GM04504 (cell line): ENCODE data around the gene CALML4.
"Not testable (repeated sequence)": the region's sequence is repeated elsewhere in the genome, so short reads cannot be mapped to it uniquely, and the experiment has no call there.

ENCODE experiments used
- DNase-seq: peaks from one replicate; pipeline ENCODE4 v3.0.0-alpha.2; 2012; ENCODE audit warnings: low read depth

Gene CALML4

DNA sequence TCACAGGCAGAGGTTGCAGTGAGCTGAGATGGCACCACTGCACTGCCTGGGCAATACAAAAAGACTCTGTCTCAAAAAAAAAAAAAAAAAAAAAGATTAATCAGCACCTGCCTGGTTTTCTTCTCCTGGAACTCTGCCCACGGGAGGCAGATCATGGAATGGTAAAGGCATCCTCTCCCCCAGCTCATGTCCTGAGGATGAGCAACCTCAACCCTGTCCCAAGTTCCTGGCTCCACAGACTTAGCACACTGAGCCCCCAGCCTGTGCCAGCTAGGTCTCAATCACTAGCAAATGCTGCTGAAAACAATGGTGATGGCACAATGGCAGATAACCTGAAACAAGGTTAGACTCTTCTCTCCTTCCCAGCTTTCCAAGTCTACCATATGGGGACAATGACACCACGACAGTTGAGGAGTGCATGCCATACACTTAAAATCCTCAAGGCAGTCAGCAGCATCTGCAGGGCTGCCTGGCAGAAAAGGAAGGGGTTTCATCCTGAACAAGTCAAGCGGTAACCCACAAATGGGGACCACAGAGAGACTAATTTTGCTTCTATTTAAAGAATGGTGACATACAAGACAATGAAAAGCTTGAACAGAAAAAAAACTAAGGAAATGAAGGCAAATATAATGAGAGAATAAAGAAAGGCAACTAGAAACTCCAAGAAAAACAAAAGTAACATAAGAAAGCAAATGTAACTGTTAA lies 19.6 kb upstream of the CALML4 start:
- no peak for DNase-seq

DNA sequence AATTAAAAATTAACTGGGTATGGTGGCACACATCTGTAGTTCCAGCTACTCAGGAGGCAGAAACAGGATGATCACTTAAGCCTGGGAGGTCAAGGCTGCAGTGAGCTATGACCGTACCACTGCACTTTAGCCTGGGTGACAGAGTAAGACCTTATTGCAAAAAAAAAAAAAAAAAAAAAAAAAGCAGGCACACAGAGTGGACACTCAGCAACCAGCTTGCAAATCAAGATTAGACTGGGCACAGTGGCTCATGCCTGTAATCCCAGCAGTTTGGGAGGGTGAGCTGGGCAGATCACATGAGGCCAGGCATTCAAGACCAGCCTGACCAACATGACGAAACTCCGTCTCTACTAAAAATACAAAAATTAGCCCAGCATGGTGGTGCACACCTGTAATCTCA lies 19.0 kb upstream of the CALML4 start:
- DNase-seq: no peak

DNA sequence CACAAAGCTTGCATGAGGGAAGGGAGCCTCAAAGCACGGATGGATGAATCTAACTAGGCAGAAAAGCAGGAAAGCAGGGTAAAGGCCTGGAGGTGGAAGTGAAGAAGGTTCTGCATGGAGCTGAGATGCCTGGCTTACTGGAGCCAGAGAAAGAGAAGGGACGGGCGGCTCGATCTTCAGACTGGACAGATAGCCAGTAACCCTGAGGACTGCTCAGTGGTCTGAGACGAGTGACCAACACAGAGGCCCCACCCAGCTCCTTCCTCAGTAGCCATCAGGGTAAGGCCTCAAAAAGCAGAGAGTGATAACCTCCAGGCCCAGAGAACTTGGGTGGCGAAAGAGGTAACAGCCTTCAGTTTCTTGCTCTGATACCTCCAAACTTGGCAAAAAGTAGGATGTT lies 18.0 kb upstream of the CALML4 start:
- DNase-seq: no peak

DNA sequence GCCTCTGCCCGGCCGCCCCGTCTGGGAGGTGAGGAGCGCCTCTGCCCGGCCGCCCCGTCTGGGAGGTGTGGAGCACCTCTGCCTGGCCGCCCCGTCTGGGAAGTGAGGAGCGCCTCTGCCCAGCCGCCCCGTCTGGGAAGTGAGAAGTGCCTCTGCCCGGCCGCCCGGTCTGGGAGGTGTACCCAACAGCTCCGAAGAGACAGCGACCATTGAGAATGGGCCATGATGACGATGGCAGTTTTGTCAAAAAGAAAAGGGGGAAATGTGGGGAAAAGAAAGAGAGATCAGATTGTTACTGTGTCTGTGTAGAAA lies 17.3 kb upstream of the CALML4 start:
- DNase-seq: not testable (repeated sequence)

DNA sequence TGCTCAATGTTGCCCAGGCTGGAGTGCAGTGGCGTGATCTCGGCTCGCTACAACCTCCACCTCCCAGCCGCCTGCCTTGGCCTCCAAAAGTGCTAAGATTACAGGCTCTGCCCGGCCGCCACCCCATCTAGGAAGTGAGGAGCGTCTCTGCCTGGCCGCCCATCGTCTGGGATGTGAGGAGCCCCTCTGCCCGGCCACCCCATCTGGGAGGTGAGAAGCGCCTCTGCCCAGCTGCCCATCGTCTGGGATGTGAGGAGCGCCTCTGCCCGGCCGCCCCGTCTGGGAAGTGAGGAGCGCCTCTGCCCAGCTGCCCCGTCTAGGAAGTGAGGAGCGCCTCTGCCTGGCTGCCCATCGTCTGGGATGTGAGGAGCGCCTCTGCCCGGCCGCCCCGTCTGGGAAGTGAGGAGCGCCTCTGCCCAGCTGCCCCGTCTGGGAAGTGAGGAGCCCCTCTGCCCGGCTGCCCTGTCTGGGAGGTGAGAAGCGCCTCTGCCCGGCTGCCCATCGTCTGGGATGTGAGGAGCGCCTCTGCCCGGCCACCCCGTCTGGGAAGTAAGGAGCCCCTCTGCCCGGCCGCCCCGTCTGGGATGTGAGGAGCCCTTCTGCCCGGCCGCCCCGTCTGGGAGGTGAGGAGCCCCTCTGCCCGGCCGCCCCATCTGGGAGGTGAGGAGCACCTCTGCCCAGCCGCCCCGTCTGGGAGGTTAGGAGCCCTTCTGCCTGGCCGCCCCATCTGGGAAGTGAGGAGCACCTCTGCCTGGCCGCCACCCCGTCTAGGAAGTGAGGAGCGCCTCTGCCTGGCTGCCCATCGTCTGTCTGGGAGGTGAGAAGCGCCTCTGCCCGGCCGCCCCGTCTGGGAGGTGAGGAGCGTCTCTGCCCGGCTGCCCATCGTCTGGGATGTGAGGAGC lies 16.6 kb upstream of the CALML4 start:
- not testable (repeated sequence) for DNase-seq

DNA sequence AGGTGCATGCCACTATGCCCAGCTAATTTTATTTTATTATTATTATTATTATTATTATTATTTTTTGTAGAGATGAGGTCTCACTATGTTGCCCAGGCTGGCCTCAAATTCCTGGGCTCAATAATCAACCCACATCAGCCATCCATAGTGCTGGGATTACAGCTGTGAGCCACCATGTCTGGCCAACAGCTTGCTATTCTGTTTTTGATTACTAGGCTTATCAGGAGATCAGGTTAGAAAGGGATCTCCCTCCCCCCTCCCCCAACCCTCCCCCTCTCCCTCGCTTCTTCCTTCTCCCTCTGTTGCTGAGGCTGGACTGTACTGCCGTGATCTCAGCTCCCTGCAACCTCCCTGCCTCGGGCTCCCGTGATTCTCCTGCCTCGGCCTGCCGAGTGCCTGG lies 15.8 kb upstream of the CALML4 start:
- no peak for DNase-seq

DNA sequence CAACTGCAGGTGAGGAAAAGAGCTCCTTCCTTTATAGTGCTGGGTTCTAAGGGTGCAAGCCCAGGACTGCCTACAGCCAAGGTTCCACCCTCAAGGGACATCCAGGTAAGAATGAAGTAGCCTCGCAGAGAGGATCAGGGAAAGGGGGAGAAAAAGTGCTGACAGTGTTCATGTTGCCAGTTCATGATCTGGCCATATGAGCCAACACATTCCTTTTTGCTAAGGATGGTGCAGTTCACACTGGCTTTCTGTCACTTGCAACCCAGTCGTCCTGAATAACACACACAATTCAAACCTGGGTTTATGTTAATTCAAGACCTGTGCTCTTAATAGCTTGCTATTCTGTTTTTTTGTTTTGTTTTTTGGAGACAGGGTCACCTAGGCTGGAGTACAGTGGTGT lies 15.4 kb upstream of the CALML4 start:
- DNase-seq: no peak

DNA sequence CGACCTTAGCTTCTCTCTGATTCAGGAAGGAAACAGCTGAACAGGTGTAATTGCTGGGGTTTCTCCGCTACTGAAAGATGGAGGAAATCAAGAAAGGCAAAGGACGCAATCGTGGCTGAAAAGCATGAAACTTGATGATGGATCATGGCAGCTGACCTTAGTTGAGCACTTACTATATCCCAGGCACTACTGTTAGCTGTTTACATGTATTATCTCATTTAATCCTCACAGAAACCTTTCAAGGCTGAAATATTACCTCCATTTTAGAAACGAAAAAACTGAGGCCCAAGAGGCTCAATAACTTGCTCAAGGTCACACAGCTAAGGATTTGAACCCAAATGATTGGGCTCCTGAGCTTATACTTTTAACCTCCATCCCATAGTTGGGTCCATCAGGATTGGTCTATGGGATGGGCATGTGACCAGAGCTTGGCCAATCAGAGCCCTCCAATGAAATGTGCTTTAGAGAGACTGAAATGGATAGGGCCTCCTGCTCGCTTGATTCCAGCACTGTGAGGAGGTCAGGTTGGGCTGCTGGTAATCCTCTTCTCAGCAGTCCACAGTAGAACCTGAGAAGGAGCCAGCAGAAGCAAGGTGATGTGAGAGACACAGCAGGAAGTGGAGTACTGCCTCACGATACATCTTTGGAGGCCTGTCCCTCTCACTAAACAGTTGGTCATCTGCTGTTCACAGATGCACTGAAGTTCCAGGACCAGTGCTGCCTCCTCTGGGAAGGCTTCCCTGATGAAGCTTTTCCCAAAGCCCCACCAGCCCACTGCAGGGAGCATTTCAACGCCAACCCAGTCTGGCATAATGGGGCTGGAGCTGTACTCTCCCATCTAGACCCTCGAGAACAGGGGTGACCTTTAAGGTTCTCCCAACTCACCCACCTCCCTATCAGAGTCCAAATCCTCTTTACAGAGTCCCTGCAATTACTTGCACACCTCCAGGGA lies 14.0 kb upstream of the CALML4 start:
- no peak for DNase-seq

DNA sequence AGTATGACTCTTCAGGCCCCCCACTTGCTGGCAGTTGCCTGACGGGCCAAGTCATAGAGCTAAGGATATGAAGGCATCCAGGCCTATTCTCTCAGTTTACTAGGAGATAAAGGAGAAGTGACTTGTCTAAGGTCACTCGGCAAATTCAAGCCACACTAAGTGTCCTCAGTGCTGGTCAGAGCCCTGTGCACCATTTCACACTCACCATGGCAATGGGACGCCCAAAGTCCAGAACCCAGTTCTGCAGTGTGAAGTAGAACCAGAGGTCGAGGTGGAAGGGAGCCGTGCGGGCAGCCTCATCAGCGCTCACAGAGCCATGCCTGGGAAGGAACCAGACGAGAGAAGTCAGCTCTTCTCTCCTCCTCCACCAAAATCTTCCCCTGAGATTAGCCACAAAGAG lies 13.2 kb upstream of the CALML4 start:
- DNase-seq: no peak

DNA sequence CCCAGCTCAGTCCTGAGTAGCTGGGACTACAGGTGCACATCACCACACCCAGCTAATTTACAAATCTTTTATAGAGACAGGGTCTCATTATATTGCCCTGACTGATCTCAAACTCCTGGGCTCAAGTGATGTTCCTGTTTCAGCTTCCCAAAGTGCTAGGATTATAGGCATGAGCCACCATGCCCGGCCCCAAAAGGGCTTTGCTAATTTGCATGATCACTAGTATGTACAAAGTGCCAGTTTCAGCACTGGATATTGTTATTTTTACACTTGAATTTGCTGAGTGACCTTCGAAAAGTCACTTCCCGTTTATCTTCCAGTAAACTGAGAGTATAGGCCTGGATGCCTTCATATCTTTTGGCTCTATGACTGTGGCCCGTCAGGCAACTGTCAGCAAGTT lies 12.2 kb upstream of the CALML4 start:
- DNase-seq: no peak

DNA sequence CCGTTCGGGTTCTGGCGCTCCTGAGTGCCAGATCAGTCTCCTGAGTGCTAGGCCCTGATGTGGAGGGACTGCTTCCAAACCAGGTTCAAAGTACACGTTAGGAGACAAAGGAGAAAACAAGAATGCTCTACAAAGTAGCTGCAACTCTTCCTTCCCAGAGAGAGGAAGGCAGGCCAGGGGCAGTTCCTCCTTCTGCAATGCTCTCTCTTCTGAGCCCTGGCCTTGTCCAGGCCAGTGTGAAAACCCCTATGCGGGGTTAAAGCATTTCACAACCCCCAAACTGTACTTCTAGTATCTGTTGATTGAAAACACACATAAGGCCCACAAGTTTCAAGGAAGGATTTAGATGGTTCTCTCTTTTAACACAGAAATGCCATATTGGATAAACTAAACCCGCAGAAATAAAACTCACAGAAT lies 9.7 kb upstream of the CALML4 start:
- no peak for DNase-seq

DNA sequence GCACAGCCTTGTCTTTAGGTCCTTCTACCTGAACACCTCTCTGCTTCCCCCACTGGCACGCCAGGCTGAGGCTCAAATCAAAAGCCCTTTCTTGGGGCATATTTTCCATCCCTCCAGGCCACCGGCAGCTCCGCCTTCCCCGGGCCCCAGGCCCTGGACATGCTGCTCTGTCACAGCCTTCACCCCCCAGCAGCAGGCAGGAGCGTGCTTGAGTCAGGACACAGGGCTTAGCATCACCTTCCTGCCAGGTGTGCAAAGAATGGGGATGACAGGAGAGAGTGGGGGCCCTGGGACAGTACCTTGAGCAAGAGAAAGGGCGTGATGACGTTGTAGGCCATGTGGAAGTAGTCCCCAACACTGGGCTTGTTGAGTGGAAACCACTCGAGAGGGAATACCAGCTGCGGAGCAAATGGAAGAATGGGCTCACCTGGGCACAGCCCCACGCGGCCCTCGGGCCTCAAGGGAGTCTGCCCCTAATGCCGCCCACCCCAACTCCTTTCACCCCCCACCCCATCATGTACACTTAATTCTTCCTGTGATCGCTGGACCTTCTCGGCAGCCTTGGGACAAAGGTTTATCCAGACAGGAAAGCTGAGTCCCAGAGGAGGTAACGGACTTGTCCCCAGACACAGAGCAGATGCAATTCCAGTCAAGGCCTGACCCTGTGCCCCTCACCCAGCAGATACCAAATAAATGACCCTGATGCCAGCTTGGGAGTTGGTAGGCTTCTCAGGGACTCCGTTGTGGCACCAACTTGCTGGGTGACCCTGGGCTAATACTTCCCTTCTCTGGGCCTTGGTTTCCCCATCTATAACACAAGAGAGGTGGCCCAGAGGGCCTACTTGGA lies 9.1 kb upstream of the CALML4 start:
- DNase-seq: no peak

DNA sequence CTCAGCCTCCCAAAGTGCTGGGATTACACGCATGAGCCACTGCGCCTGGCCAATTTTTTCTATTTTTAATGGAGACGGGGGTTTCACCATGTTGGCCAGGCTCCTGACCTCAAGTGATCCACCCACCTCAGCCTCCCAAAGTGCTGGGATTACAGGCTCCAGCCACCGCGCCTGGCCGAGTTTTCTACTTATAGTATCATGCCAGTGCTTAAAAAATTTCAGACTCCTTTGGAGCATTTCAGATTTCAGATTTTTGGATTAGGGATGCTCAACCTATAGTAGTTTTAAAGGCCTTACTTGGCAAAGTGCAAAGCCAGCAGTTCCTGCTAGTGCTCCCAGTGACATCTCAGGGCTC lies 8.3 kb upstream of the CALML4 start:
- DNase-seq: not testable (repeated sequence)

DNA sequence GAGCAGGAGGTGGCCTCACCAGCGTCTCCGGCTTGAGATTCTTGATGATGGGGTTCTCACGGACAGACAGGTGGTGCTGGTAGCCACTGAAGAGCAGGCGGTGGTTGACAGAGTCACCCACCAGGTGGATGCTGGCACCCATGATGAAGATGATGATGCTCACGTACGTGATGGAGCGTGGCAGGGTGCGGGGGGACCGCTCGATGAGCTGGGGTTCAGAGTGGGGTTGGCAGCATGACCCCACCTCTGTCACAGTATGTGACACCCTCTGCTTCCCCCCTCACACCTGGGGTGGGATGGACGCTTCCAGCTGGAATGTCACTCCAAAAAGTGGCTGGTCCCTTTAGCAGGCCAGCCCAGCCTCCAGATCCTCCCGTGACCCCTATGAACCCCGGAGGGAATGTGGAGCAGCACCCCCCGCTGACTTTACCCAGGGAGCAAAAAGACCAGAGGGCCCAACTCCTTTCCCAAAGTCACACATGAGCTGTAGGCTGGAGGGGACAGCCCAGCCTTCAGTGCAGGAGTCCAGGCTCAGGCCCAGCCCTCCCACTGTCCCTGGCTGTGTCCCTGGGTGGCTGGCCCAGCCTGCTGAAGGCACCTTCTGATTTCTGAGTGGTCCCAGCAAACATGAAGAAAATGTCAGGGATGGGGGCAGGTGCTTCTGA lies 6.7 kb upstream of the CALML4 start:
- DNase-seq: no peak

DNA sequence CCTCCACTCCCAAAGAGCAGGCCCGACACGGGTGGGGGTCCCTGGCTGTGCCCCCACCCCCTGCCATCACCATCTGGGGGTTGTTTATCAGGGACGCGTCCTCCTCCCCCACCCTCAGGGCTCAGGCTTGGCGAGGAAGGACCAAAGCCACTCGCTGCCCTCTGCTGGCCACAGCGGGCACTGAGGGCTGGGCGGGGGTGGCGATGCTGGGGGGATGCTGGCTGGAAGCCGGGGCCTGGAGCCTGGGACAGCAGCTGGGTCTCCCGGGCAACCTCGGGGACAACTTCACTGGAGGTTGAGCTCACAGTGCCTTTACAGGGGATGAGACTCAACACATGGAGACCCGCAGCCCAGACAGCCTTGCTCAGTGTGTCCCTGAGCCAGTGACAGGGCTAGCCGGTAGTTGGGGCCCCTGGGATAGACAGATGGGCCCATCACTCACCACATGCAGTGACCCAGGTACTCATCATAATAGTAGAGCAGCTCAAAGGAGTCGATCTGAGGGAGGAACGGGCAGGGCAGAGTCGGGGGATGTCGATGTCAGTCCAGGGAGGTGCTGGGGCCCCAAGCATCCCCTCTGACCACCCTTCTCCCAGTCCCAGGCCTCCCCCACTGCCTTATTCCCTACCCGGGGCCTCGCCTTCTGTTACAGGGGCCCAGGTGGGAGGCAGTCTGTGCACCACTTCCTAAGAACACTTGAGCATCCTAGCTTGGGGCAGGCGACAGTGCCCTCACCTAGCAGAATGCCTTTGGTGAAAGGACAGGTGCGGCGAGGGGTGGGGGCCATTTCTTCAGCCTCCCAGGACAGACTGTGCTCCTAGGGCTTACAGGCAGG lies 5.9 kb upstream of the CALML4 start:
- no peak for DNase-seq

DNA sequence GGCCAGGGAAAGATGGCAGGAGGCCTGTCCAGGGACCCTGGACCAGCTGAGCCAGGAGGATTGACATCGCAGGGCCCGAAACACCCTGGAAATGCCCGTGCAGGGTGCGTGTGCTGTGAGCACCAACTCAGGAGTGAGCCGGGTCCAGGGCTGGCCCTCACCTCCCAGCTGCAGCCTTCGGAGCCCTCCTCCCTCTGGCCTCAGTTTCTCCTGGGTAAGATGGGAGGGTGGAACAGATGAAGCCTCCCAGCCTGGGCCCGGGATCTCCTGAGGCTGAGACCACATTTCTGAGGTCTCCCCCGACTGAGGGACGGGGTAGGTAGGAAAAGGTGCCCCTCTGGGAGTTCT lies 5.3 kb upstream of the CALML4 start:
- no peak for DNase-seq

DNA sequence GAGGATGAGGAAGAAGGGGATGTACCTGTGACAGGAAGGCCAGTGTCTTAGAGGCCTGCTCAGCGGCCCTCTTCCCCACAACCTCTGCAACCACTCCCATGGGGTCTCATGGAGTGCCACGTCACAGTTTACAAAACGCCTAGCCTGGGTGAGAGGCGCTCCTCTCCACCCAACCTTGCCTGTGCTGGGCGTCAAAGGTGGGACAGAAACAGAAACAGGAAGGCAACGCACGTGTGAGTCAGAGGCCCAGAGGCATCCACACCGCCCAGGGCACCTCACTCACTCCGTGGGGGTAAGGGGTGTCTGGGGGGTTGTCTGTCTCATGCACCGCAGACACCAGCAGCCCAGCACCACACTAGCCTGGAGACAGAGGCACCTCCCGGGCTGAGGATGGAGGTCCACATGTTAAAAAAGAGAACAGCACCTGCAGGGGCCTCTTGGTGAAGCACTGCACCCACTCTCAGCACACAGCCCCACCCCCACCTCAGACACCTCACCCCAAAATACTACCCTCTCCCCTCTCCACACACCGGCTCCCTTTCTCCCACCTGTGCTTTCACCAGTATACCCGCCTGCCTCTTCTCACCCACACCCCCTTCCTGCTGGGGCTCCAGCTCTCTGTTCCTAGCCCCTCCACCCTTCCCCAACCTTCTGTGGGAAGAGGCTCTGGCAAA lies 4.7 kb upstream of the CALML4 start:
- DNase-seq: no peak

DNA sequence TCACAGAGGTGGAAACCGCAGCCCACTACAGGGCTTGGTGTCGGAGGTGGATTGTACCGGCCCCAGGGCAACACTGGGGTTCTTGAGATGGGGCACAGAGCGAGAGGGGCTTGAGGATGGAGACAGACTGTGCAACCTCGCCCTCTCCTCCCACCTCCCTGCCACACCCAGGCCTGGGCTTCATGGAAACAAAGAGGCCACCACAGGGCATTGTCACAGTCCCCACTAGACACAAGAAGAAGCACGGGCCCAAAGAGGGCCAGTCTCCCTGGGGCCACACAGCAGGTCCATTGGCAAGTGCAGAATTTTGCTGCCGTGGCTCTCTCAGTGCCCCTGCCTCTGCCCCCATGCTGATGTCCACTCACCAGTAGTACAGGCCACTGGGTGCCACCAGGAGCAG lies 4.1 kb upstream of the CALML4 start:
- no peak for DNase-seq

DNA sequence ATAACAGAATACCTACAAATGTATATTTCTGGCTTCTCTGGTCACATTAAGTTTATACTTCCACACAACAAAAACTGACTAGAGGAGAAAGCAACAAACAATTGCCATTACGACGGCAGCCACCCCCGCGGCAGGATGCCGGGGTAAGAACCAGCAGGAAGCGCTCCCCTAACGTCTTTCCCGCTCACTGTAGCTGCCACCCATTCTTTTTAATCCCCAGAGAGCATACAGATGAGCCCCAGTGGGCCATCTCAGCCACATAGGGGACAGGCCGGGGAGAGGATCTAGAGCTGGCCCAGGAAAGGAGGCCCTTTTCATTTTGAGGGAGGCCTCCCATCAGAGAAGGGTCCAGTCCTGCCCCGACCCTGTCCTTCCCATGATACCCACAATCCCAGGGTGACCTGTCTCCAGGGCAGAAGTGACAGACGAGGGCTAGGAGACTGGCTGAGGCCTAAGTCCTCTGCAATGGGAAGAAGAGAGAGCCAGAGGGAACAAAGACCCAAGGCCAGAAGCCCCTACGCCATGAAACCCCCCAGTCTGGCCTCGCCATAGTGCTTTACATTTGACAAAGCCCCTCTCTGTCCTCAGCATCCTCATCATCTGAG lies 3.6 kb upstream of the CALML4 start:
- no peak for DNase-seq
